ENCODE measurements around the gene LPCAT1.
A peak's percentile ranks its signal among the peaks of the same experiment; 100 is the strongest.
"Not testable (repeated sequence)": the region's sequence is repeated elsewhere in the genome, so short reads cannot be mapped to it uniquely, and the experiment has no call there.

LPCAT1 gene

DNA sequence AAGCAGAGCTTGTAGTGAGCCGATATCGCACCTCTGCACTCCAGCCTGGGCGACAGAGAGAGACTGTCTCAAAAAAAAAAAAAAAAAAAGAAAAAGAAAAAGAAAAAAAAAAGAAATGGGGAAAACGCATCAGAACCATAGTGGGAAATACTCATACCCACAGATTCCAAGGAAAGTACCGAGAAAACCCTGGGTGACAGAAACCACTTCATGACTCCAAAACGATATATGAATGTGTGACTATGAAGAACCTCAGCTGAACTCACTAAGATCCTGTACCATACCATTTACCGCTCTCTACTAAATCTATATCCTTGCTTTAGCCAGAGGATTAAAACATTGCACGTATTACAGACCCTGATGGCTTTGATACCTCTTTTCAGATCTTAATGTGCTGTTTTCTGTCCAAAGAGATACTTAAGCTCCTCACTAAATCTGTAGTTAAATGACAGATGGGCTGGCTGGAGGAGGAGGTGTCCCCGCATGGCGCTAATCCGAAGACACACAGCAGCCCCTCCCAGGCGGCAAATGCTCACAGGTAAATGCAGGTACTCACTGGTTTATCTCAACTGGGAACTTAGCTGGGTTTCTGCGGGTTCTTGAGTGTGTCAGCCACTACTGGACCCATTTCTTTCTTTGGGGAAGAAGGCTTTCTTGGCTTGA lies 2.8 kb downstream of the LPCAT1 start:
- DNase-seq, result no peak

DNA sequence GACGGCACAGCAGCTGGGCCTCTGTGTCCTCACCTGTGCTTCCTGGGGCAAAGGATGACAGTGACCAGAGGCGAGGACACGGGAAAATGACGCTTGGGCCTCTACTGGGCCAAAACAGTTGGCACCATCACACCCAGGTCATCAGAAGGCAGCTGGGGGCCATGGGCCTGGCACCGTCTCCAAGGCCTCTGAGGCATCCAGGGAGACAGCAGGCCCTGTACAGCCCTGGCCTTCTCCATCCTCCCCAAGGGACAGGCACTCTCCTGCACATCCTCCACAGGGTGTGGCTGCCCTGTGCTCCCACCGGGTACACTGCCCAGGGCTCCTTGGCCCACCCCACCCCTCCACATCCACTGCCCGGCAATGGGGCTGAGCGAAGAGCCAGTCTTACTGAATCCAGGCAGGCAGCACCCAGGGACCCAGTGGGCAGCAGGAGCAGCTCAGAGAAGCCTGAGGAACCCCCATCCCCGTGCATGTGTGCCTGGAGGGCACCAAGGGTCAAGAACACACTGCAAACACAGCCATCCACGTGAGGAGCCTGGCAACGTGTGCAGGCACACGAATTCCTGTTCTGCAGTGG lies 4.0 kb downstream of the LPCAT1 start:
- no peak for DNase-seq

DNA sequence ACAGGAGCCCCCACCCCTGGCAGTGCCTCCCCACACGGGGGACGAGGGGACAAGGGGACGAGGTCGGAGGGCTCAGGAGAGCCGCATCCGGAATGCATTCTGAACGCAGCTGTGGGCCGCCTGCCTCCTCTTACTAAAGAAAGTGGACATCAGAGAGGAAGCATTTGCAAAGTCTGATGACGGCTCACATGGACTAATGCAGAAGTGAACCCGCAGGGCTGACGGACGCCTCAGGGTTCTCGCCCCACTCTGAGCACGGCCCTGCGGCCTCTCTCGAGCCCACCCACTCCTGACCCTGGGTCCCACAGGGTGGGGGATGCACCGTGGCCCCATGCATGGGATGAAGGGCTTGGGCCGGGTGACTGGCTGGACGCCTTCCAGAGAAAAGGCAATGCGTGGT lies 5.9 kb downstream of the LPCAT1 start:
- no peak for DNase-seq

DNA sequence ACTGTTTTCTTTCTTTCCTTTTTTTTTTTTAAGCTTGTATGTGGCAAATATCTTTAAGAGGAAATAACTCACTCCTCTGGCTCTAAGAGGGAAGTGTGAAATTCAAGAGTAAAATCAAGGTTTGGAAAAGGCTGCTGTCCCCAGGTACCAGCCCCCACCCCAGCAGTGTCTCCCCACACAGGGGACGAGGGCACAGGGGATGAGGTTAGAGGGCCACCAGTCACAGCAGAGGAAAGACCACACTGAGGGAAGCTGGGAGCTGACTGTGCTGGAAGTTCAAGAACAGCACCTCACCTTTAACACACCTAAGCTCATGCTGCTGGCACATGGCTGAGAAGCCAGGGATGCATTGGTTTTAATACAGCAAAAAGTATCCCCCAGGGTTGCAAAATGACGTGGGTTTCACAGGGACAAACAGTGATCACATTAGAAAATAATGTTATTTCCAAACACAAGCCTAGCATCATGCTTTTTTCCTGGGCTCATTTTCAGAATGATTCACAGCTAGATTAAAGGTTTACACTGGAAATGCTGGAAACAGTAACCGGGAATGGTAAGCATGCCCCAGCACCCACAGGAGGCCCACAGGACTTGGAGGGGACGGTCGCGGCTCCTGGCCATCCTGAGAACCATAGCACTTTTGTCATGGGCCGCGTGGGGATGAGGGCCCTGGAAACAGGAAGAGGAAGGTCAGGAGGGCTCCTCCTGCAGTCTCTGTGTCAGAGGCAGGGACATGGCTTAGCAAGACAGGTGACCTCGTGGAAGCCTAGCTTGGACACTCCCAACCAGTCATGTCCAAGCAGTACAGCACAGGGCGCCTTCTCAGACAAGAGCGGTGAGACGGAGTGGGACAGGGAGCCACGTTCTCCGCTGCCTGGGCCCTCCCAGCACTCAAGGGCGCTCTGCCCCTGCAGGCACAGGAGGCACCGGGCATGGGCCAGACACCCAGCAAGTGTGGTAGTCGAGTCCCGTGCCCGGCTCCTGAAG lies 6.9 kb downstream of the LPCAT1 start:
- no peak for DNase-seq

DNA sequence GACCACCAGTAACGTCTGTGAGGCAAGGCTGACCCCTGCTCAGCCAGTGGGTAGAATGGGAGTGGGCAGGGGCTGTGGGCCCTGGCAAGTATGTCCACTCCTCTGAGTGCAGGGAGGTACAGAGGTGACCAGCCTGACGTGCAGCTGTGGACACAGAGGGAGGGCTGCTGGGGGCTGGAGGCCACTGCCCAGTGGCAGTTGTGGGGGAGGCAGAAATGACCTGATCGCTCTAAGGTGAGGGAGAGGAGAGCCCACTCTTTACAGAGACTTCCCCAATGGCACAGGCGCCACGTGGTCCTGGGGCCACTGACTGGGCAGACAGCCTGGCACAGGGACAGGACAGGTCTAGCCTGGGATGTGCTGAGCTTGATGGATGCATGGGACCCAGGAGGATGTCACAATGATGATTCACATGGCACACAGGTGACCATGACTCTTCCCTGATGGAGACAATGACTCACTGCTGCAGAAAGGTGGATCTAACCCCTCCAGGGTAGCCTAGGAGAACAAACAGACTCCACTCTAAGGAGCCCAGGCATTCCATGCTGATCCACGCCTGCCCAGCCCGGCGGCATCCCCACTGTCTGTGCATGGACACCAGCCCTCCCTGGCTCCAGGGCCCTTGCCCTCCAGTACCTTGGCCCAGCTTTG lies 7.7 kb downstream of the LPCAT1 start:
- DNase-seq, result no peak

DNA sequence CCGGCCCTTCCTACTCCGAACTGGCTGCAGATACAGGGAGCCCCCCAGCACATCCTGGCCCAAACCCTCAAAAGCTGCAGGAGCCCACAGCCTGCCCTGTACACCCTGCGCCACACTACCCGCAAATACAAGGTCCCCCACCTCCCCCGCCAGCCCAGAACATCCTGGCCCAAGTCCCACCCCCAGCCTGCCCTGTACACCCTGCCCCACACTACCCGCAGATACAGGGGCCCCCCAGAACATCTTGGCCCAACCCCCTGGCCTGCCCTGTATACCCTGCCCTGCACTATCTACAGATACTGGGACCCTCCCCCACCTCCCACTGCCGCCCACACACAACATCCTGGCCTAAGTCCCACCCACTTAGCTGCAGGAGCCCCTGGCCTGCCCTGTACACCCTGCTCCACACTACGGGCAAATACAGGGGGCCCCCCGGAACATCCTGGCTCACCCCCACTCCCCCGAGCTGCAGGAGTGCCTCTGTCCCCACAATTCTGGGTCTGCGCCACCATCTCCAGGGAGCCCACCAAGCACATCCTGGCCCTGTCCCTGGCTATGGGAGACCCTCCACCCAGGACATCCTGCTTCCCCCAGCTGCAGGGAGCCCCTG lies 8.3 kb downstream of the LPCAT1 start:
- no peak for DNase-seq

DNA sequence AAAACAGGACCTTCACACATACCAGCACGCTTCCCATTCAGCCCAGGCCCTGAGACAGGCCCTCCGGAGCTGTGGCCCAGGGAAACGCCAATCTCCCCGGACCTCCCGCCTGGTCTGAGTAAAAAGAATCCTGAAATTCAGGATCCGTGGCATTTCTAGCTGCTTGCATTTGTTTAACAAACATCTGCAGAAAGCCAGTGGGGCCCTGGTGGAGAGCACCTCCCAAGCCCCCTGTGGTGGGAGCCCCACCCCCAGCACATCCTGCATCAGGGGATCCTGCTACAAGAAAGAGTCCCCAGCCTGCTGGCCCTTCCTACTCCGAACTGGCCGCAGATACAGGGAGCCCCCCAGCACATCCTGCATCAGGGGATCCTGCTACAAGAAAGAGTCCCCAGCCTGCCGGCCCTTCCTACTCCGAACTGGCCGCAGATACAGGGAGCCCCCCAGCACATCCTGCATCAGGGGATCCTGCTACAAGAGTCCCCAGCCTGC lies 8.9 kb downstream of the LPCAT1 start:
- not testable (repeated sequence) for DNase-seq

DNA sequence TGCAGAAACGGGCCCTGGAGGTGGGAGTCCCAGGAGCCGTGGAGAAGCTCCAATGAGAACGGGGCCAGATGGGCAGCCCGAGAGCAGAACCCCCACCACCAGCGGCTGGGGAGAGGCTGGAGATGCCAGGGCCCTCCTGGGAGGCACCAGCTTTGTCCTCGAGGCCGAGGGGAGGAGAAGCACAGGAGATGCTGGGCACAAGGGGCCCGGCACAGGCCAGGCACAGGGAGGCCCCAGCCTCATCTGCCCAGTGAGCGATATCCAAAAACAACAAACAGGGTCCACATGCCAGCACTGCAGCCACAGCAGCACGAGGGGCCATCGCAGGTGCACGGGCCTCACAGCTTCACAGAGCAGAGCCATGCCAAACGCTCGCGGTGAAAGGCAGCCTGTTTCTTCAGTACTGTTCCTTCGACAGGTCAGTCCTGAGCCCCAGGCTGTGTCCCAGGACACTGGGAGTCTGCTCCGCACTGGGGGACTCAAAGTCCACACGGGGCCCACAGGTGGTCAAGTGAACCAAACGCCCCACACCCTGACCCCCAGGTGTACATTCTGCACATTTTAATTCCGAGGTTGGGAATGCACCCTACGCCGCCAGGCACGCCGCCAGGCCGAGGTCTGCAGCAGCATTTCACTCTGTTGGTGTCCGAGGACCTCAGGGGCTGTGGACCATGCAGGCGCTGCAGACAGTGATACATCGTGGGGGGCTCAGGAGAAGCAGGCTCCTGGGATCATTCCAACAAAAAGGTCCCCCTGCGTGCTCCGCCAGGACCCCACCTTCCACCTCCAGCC lies 9.5 kb downstream of the LPCAT1 start:
- no peak for DNase-seq

DNA sequence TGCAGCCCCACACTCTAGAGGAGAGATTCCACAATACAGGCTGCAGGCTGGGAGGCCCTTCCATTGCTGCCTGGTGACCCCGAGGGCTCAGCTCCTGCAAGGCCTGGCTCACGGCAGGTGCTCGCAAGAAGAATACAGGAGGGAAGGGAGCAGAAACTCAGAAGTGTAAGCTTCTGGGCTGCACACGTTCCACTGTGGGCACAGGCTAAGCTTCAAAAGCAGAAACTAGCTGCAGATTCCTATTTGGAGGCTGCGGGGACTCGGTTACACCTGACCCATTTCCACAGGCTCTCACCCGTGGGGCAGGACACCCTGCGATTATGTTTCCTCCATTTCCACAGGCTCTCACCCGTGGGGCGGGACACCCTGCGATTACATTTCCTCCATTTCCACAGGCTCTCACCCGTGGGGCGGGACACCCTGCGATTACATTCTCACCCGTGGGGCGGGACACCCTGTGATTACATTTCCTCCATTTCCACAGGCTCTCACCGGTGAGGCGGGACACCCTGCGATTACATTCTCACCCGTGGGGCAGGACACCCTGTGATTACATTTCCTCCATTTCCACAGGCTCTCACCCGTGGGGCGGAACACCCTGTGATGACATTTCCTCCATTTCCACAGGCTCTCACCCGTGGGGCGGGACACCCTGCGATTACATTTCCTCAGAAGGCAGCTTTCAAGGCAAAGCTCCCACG lies 10.3 kb downstream of the LPCAT1 start:
- no peak for DNase-seq

DNA sequence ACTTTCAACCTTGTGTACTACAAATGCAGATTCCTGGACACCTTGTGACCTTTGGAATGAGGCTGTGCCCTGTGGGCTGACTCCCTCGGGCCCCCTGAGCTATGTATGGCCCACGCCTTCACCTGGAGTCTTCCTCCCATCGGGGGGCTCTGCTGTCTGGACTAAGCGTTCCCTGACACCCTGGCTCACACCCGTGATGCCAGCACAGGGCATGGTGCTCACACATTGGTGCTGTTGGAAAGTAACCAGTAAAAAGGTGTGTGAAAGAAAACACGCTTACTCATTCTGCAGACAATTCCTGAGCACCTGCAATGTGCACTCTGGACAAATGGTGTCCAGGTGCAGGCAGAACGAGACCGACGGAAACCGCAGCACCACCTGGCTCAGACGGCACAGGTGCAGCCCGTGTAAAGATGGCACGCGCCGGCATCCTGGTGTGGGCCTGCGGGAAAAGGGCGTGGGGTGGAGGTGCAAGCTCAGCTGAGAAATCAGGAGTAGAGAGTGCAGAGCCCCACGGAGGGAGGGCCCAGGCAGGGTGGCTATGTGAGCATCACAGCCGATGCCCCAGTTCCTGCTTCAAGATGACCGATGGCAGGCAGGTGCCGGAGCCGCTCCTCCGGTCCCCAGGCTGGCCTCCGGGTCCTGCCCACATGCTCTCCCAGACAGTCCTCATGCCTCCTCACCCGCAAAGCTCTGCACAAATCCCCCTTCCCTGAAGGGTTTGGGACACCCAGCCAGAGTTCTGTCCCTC lies 11.0 kb downstream of the LPCAT1 start:
- no peak for DNase-seq

DNA sequence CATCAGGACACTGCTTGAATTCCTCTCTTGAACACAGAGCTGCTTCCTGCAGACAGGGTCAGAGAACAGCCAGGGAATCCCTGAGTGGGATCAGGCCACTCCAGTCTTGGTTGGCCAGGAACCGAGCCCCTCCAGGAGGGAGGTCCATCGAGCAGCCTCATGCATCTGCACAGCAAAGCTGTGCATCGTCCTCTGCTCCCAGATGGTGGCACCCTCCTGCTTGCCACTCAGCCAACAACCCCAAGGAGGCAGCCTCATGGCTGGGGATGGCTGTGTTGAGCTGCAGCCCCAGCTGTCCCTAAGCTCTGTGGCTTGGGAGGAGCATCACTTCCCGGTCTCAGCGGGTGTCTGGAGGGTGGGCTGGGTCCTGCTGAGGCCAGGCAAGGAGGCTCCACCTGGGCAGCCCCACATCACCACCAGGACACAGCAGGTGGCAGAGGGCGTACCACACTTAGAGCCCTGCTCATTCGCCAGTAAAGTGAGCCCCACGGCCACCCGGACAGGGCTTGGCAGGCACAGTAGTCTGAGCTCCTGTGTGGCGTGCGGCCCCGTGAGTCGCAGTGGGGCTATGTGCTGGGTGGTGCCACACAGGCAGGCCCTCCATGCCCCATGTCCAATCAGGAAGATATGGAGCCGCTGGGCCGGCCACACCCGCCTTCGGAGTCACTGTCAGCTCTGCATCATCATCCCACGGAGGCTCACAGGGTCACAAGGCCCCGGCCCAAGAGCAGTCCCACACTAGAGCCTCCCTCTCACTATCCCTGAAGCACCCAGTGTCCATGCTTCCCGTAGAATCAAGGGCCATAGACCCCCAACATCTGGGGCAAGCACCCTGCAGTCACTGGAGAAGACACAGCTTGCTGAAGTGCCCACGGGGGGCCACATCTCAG lies 11.9 kb downstream of the LPCAT1 start:
- peak in 1 of 2 experiments; percentile 18 for DNase-seq

DNA sequence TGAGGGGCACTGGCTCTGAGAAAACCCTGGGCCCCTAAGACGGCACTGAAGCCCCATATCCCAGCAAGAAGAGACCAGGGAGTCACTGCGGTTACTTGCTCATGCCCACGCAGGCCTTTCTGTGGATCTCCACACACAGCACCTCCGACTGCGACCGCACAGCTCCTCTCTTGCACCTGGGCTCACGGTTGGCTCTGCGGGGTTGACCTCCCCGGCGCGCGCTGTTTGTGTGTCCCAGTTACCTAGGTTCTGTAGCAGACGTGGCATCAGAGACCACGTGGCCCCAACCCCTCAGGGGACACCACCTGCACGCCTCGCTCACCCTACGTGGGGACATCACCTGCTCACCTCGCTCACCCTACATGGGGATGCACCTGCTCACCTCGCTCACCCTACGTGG lies 12.7 kb downstream of the LPCAT1 start:
- no peak for DNase-seq

DNA sequence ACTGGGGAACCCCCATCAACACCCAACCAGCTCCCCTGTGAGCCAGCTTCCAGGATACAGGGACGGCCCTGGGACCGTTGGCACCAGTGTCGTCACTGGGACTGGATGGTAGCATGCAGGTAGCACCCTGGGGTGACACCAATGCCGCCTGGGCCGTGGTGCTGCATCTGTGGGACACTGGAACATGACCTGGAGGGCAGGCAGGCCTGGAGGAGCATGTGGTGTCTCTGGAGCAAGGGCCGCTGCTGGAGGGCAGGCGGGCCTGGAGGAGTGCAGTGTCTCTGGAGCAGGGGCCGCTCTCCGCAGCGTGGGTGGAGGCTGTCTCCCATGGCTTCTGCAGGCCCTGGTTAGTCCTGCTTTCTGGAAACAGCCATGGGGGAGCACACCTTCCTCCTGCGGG lies 13.1 kb downstream of the LPCAT1 start:
- no peak for DNase-seq

DNA sequence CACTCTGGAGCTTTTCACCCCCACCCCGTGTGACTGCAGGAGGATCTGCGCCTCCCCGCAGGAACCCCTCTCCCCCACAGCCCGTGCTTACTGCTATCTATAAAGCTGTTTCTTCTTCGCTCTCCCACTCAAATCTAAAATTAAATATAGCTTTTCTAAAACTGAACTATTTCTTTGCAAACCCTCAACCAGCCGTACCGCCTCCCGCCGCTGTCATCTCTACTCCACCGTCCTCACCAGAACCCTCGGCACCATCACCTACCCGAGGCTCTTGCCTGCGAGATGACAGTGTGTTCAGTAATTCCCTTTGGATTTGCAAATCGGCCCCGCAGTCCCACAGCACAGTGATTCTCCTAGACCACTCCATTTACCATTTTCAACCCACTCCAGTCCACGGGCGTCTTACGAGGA lies 13.6 kb downstream of the LPCAT1 start:
- DNase-seq, result no peak

DNA sequence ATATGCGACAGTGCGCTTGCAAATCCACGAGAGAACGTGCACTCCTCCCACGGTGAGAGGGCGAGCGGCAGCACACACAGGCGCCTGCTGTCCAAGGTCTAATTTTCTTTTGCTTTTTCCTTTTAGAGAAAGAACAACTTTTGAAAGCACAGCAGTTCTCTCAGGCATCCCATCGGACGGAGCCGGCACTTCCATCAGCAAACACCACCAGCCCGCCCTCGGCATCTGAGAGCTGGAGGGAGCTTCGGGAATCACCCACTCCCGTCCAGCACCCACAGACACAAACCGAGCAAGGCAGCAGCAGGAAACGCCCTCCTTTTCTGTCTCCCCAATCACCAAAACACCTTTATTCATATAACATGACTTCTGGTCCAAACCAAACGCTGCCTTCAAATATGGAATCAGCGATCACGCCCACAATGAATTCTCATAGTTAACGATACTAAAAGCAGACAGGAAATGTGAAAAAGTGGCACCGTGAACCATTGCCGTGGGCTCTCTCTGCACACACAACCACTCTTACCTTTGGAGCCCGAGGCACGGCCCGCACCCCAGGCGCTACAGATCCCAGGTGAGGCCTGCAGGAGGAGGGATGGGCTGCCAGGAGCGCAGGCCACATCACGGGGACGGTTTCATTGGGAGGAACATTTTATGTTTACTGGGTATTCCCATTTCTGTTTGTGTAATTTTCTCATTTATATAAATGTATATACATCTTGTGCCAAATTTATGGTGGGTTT lies 14.2 kb downstream of the LPCAT1 start:
- DNase-seq, result no peak

DNA sequence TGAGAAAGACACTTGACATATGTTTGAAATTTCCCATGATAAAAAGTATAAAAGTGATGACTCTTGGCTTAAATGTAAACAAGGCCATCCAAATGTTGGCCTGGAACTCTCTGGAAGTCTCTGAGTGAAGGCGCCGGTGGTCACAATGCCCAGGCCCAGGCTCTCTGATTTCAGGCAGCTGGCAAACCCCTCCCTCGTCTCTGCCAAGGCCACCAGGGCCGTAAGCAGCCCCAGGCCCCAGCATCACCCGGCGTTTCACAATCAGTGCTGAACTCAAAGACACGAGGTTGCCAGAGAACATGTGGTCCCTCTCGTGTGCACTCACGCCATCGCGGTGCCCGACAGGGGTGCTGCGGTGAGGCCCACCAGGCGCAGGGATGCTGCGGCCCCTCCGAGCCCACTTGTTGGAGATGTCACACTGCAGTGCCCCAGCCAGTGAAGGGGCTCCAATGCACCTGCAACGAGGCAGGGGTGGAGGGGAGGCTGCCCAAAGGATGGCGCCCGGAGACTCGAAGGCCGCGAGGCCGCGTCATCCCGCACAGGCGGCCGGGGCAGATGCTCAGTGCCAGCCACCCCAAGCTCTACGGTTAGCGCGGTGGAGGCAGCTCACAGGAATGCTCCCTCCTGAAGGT lies 15.0 kb downstream of the LPCAT1 start:
- no peak for DNase-seq

DNA sequence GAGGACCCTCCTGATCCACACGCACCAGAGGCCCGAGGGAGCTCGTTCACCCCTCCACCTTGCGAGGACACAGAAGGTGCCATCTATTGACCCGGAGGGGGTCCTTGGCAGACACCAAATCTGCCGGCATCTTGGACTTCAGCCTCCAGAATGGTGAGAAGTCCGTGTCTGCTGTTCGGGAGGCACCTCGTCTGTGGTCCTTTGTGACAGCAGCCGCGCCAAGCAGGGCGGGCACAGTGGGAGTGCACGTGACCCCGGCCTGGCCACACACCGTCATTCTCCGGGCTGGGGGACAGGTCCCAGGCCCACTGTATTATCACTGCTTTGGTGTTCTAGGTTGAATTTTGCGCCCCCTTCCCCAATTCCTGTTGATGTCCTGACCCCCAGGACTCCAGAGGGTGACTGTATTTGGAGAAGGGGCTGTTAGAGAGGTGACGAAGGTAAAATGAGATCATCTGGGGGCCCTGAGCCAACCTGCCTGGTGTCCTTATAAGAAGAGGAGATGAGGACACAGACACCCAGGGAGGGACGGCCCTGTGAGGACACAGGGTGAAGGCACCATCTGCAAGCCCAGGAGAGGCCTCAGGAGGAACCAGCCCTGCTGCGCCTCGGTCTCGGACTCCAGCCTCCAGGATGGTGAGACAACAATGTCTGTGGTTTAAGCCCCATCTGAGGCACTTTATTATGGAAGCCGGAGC lies 15.7 kb downstream of the LPCAT1 start:
- DNase-seq, result no peak

Measured in NCI-H526 (cell line).